ENCODE results near the gene AKTIP. TPM values are rescaled to one million over a fixed set of nuclear protein-coding genes. Genes with fewer than 3 reads are reported as not detected.

The AKTIP gene
- total and polyA plus RNA-seq, 9 of the 15 experiments (the other 6 are each of a cell fraction or from before 2014, with no cell fraction given): 3.0 to 10.7 (median 4.4) TPM

DNA sequence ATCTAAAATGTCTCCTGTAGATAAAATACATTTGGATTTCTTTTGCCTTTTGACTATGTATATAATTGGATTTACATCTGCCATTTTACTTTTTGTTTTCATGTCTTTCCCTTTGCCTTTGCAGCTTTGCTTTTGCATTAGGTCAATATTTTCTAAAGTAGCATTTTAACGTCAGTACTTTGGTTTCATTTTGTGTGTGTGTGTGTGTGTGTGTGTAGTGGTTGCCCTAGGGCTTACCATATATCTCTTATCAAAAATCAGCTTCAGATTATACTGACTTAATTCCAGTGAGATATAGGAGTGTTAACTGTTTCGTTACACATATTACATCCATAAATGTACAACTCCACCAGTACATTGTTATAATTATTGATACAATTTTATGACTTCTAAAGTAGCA, 26.1 kb downstream of the AKTIP start (continued):
- TF ChIP-seq, protein P1, sequence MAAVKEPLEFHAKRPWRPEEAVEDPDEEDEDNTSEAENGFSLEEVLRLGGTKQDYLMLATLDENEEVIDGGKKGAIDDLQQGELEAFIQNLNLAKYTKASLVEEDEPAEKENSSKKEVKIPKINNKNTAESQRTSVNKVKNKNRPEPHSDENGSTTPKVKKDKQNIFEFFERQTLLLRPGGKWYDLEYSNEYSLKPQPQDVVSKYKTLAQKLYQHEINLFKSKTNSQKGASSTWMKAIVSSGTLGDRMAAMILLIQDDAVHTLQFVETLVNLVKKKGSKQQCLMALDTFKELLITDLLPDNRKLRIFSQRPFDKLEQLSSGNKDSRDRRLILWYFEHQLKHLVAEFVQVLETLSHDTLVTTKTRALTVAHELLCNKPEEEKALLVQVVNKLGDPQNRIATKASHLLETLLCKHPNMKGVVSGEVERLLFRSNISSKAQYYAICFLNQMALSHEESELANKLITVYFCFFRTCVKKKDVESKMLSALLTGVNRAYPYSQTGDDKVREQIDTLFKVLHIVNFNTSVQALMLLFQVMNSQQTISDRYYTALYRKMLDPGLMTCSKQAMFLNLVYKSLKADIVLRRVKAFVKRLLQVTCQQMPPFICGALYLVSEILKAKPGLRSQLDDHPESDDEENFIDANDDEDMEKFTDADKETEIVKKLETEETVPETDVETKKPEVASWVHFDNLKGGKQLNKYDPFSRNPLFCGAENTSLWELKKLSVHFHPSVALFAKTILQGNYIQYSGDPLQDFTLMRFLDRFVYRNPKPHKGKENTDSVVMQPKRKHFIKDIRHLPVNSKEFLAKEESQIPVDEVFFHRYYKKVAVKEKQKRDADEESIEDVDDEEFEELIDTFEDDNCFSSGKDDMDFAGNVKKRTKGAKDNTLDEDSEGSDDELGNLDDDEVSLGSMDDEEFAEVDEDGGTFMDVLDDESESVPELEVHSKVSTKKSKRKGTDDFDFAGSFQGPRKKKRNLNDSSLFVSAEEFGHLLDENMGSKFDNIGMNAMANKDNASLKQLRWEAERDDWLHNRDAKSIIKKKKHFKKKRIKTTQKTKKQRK (IDR thresholded peaks at IDR 0.05; ENCODE audit: borderline replicate concordance, low read depth, low read length): no peak

DNA sequence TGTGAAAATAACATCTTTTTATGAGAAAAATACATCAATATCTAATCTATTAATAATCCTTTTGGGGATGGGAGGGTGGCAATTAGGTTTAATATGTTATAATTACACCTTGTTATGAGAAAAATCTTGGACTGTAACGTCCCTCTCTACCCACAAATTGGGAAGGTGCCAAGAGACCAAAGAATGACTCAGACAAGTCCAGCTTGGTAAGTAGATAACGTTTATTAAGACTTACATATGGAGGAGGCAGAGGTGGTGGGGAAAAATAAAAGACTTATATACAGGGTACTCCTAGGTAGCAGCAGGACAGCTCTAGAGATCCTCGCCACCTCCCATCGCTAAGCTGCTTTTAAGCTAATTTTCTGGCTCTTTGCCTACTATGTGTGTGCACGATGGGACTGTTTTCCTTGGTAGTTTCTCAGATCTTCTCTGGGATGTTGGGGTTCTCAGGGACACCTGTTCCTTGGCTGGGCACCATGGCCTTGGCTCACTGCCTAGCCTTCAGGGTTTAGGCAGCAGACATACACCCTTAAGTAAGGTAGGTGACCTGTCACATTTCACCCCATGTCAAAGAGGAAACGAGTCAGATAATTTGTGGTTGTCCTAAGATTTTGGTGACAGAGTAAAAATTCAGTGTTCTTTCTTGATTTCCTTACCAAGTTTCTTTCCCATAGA, 37.3 kb downstream of the AKTIP start:
- Histone ChIP-seq H3K4me1 (replicated peaks in 1 of 2; ENCODE audit: control insufficient read depth in 2 of 2, insufficient read depth in 2 of 2, low read length in 2 of 2) (no peaks in the 10 kb centered on the region; a peak in 1 of 5 replicates), H4K20me1 (replicated peaks; ENCODE audit: control insufficient read depth, insufficient read depth, low read length) (no peaks in the 10 kb centered on the region), H3K4me3 (no peak overlapping the region), H3K36me3 (ENCODE audit: control insufficient read depth, insufficient read depth, low read length) (peaks cover 60% of the 10 kb centered on the region; the same call in 2 of the 3 replicates), H3K9ac (ENCODE audit: insufficient read depth in 1 of 2, low read depth in 2 of 2, low read length in 2 of 2) (no peak overlapping the region), H3K9me3 (replicated peaks; ENCODE audit: control insufficient read depth, insufficient read depth, low read depth, low read length) (no peaks in the 10 kb centered on the region), H3K27ac (ENCODE audit: extremely low read depth, low read depth, low read length) (0 out of 3 replicates have a peak overlapping the region, but pooled peaks have one; percentile 17), H3K27me3 (ENCODE audit: control insufficient read depth in 2 of 2, insufficient read depth in 2 of 2, low read length in 2 of 2) (no peaks in the 10 kb centered on the region), H3K9me1 (ENCODE audit: control insufficient read depth, insufficient read depth, low read length) (no peaks in the 10 kb centered on the region), H2AFZ (ENCODE audit: low read depth, low read length) (no peak overlapping the region), H3K79me2 (ENCODE audit: control insufficient read depth, insufficient read depth, low read length) (no peaks in the 10 kb centered on the region), H3K4me2 (ENCODE audit: insufficient read depth, low read length) (no peak overlapping the region)
- POLR2A ChIA-PET: no interaction called here
- in situ Hi-C loops (cut with MboI) (no loop called here), intact Hi-C loops (cut with micrococcal nuclease) (no loop called here)
- peak in 2 of 4 experiments; percentile 24 to 57 for DNase-seq (ENCODE audit: extremely low read depth in 1 of 4, low spot score in 3 of 4)
- CTCF ChIA-PET (ENCODE audit: low intra/inter-chr PET ratio): no interaction called here
- ATAC-seq: peak; percentile 73
- FAIRE-seq: no peak
- 38% methylated on average over 6 of the region's 6 CpGs for WGBS (ENCODE audit: insufficient coverage, low coverage, missing lambda C conversion rate)
- BruUV-seq (replicated peaks): no TSS peak
- TF ChIP-seq SMARCA4 (IDR thresholded peaks at IDR 0.05): 0 out of 2 replicates have a peak, but pooled peaks have one; percentile 62
- TF ChIP-seq WHSC1 (IDR thresholded peaks at IDR 0.05; ENCODE audit: low read length): no peak
- TF ChIP-seq CBFA2T3 (IDR thresholded peaks at IDR 0.05): peak; percentile 58
- TF ChIP-seq JUND (IDR thresholded peaks at IDR 0.05; ENCODE audit: borderline replicate concordance, low read depth, low read length): peak; percentile 83
- peak; percentile 68; the same call in 2 of the 3 replicates for TF ChIP-seq JUND (tag; IDR thresholded peaks at IDR 0.05; ENCODE audit: borderline replicate concordance, low read depth, low read length)
- peak; percentile 73 for TF ChIP-seq ARID1B (IDR thresholded peaks at IDR 0.05)
- peak; percentile 93 for TF ChIP-seq NFIC (IDR thresholded peaks at IDR 0.05)
- TF ChIP-seq TEAD4 (IDR thresholded peaks at IDR 0.05; ENCODE audit: low read length): peak; percentile 43; the same call in 1 of the 2 replicates
- TF ChIP-seq TEAD4 (CRISPR knock-in tag; IDR thresholded peaks at IDR 0.05; ENCODE audit: borderline replicate concordance): no peak
- no peak for TF ChIP-seq SUPT5H (IDR thresholded peaks at IDR 0.05)
- TF ChIP-seq NONO (IDR thresholded peaks at IDR 0.05; ENCODE audit: low read depth in 2 of 2, low read length in 1 of 2): no peak
- no peak for TF ChIP-seq ZNF717 (CRISPR knock-in tag; IDR thresholded peaks at IDR 0.05)
- 0 out of 2 replicates have a peak, but pooled peaks have one; percentile 33 for TF ChIP-seq JUN (IDR thresholded peaks at IDR 0.05; ENCODE audit: borderline replicate concordance, low read depth, low read length)
- TF ChIP-seq JUN (CRISPR knock-in tag; IDR thresholded peaks at IDR 0.05; ENCODE audit: borderline replicate concordance): no peak
- TF ChIP-seq FOS (IDR thresholded peaks at IDR 0.05; ENCODE audit: extremely low read depth, insufficient read length): peak; percentile 24
- peak; percentile 39; the same call in 1 of the 2 replicates for TF ChIP-seq TCF3 (CRISPR knock-in tag; IDR thresholded peaks at IDR 0.05)
- no peak for TF ChIP-seq KDM5B (IDR thresholded peaks at IDR 0.05; ENCODE audit: insufficient replicate concordance, low read depth, low read length)
- TF ChIP-seq DPF2 (IDR thresholded peaks at IDR 0.05): peak; percentile 65
- TF ChIP-seq FOSL1 (tag; conservative IDR thresholded peaks at IDR 0.05): peak; percentile 82
- peak; percentile 44; the same call in 1 of the 2 replicates for TF ChIP-seq SMARCE1 (IDR thresholded peaks at IDR 0.05)
